ENCODE results near the gene SKIC8. TPM values are rescaled to one million over a fixed set of nuclear protein-coding genes. Genes with fewer than 3 reads are reported as not detected.
"Not testable (repeated sequence)": the region's sequence is repeated elsewhere in the genome, so short reads cannot be mapped to it uniquely, and the experiment has no call there.

Gene SKIC8
- total RNA-seq, 1 experiment from 2014 or later, result 132 TPM

DNA sequence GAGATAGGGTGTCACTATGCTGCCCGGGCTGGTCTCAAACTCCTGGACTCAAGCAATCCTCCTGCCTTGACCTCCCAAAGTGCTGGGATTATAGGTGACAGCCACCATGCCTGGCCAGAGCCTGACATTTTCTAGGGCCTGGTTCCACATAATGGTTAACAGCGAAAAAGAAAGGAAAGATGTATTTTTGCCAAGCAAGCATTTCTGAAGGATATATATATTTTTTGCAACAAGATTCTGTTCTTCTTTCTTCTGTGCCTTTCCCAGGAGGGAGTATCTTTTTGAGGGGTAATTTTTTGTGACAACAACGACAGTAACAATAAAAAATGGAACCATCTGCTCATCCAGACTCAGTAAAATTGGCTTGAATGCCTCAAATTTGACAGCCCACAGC, 43.4 kb downstream of the SKIC8 start:
- no peak for DNase-seq (ENCODE audit: low read depth)

- DNase-seq (ENCODE audit: low read depth), result no peak
Measured at GRCh38 chr15:78255421-78256043, 43.9 kb downstream of the SKIC8 start.

DNA sequence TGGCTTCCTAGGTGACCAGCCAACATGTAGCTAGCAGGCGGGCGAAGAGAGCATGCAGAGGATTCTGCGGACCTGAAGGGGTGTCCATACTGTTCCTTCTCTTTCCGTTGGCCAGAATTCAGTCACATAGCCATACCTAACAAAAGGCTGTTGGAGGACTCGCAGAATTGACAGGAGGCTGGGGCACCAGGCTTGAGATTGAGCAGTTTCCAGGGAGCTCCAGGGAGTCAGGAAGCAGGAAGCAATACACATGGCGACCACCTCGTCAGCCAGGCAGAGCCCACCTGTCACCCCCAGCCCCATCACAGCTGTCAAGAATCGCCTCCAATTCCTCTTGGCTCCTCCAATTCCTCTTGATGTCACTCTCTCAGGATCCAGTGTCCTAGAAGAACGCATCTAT, 48.3 kb downstream of the SKIC8 start:
- DNase-seq (ENCODE audit: low read depth), result no peak

- DNase-seq (ENCODE audit: low read depth), result no peak
Measured at GRCh38 chr15:78249131-78249530, 50.3 kb downstream of the SKIC8 start.

DNA sequence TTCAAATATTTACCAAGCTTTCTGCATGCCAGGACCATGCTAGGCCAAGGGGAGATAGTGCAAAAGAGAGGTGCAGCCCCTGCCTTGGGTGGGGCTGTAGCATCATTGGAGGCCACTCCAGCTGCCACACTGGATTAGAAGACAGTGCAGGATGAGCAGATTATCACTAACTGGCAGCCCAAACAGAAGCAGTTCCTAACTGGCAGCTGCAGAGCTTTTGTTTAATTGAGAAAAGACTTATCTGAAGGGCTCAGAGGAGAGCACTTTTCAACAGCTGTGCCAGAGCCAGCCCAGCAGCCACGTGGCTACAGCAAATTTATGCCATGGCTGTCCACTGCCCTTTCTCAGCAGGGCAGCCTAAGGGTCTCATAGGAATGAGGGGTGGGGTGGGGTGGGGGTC, 51.5 kb downstream of the SKIC8 start:
- no peak for DNase-seq (ENCODE audit: low read depth)

- DNase-seq (ENCODE audit: low read depth), result not testable (repeated sequence)
Measured at GRCh38 chr15:78245976-78246620, 53.3 kb downstream of the SKIC8 start.

DNA sequence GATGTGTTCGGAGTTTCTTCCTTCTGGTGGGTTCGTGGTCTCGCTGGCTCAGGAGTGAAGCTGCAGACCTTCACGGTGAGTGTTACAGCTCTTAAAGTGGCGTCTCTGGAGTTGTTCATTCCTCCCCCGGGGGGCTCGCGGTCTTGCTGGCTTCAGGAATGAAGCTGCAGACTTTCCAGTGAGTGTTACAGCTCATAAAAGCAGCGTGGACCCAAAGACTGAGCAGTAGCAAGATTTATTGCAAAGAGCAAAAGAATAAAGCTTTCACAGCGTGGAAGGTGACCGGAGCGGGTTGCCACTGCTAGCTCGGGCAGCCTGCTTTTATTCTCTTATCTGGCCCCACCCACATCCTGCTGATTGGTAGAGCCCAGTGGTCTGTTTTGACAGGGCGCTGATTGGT, 54.0 kb downstream of the SKIC8 start:
- DNase-seq (ENCODE audit: low read depth), result not testable (repeated sequence)

DNA sequence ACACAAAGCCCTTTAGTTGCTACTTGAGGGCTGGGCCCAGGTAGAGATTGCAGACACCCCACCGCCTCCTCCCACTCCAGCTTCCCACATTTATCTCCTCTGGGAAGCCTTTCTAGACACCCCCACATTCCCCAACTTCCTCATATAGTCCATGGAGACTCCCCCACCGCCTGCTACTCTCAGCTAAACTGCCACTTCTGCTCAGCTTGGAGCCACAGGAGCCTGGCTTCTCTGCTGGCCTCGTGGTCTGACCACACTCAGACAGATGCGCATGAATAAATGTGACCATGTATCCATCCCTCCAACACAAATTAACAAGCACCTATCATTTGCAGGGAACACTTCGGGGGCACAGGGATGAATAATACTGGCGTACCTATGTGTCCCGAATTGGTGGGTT, 54.5 kb downstream of the SKIC8 start:
- DNase-seq (ENCODE audit: low read depth), result no peak

DNA sequence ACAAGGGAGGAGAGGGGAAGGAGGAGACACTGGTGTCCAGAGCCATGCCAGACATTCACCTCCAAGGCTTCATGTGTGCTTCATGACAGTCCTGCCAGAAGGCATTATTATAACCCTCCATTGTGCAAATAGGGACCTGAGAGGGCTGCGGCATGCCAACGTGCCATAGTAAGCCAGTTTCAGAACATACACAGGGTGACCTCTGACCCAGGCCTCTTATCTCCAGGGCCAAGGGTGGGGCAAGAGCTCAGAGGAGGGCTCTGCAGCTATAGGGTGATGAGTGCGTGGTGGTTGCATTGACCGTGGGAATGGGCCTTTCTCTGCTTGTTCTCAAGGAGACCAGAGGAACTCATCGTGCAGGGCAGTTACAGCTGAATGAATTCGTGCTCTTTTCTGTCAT, 55.3 kb downstream of the SKIC8 start:
- no peak for DNase-seq (ENCODE audit: low read depth)

DNA sequence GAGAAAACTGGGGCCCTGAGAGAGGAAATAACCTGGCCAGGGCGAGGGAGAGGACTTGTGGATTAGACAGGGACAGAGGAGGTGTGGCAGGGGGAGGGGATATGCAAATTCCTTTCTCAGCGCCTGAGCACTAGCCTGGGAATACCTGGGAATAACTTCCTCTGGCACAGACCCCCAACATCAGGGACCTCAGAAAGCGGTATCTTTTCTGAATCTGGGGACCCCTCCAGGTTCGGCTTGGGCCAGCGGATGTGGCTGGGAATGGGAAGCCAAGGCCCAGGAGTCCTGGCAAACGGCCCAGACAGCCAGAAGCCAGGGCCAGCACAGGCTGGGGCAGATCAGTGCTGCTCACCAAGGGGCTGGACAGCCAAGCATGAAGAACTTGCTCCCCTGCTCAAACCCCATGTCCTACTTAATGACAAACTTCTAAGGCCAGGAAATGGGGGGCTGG, 55.9 kb downstream of the SKIC8 start:
- DNase-seq (ENCODE audit: low read depth), result peak; percentile 21

GRCh38 chr15:78243058-78243457, 56.4 kb downstream of the SKIC8 start:
- no peak for DNase-seq (ENCODE audit: low read depth)

GRCh38 chr15:78242128-78242527, 57.3 kb downstream of the SKIC8 start:
- no peak for DNase-seq (ENCODE audit: low read depth)

DNA sequence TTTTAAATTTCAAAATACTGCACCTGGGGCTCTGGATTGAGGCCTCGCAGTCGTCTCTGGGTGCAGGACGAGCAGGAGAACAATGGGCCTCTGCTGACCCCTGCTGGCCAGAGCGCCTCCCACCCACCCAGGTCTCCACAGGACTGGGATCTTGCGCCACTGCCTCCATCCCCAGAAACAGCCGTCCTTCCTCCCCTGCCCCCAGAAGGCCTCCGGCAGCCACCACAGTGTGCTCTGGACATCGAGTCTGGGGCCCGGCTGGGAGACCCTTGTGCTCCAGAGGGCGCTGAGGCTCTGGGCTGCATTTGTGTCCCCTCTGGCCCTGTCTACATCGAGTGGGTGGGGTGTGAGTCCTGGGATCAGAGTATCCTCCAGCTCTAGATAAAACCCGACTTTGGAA, 58.4 kb downstream of the SKIC8 start:
- DNase-seq (ENCODE audit: low read depth), result peak; percentile 67

DNA sequence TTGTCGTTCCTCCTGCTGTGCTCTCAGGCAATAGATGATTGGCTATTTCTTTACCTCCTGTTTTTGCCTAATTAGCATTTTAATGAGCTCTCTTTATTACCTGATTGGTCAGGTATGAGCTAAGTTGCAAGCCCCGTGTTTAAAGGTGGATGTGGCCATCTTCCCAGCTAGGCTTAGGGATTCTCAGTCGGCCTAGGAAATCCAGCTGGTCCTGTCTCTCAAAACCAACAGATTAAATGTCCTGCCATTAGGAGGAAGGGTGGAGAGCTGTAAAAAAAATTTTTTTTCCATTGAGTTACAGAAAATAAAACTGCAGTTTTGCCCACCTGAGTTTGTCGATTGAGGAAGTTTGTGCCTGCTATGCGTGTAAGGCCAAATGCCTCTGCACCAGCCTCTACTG, 59.6 kb downstream of the SKIC8 start:
- no peak for DNase-seq (ENCODE audit: low read depth)

DNA sequence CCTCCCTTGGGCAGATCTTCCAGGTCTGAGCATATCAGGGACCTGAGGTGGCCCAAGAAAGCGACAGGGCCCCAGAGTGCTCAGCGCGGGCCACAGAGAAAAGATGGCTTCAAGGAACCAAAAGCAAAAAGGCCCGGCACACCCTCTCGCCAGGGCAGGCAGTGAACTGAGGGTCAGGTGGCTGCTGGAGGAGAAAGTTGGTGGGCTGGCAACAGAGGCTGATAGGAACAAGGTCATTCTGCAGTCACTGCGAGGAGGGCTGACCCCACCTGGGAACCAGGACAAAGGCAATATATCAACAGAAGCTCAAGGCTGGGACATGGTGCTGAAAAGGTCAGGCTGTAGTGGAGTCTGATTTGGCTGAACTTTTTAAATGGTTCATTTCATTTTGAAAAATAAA, 62.3 kb downstream of the SKIC8 start:
- DNase-seq (ENCODE audit: low read depth), result no peak

- DNase-seq (ENCODE audit: low read depth), result no peak
Measured at GRCh38 chr15:78236491-78236890, 62.9 kb downstream of the SKIC8 start.

GRCh38 chr15:78234515-78235040, 64.8 kb downstream of the SKIC8 start, which contains the start of gene ACSBG1:
Gene ACSBG1 (minus strand): TSS chr15:78234565. CDS start chr15:78234501, 64 bp downstream.
- DNase-seq (ENCODE audit: low read depth), result no peak

GRCh38 chr15:78233496-78233895, 65.9 kb downstream of the SKIC8 start:
- DNase-seq (ENCODE audit: low read depth), result no peak

Other genes with a start within 250 kb of the SKIC8 start
- gene TBC1D2B, start 221.9 kb downstream of the SKIC8 start, total RNA-seq (2014; rRNA removed; shearing (Covaris generic)), result 13.8 and 14.5 TPM in 2 replicates
- not detected in 2 replicates for gene SH2D7, start 207.0 kb downstream of the SKIC8 start, total RNA-seq (2014; rRNA removed; shearing (Covaris generic))
- gene CIB2, start 168.2 kb downstream of the SKIC8 start, total RNA-seq (2014; rRNA removed; shearing (Covaris generic)), result 6.2 and 7.8 TPM in 2 replicates
- 43.6 and 54.9 TPM in 2 replicates for gene IDH3A, start 150.2 kb downstream of the SKIC8 start, total RNA-seq (2014; rRNA removed; shearing (Covaris generic))
- gene ACSBG1, start 65.0 kb downstream of the SKIC8 start, total RNA-seq (2014; rRNA removed; shearing (Covaris generic)), result 0.24 and 0.49 TPM in 2 replicates
- gene DNAJA4, start 35.0 kb downstream of the SKIC8 start, total RNA-seq (2014; rRNA removed; shearing (Covaris generic)), result 0.59 and 1.6 TPM in 2 replicates
- 0.29 TPM in 1 of 2 replicates, not detected in the other for gene CRABP1, start 40.7 kb upstream of the SKIC8 start, total RNA-seq (2014; rRNA removed; shearing (Covaris generic))
- 18.2 and 24.3 TPM in 2 replicates for gene IREB2, start 138.6 kb upstream of the SKIC8 start, total RNA-seq (2014; rRNA removed; shearing (Covaris generic))
- gene HYKK, start 208.0 kb upstream of the SKIC8 start, total RNA-seq (2014; rRNA removed; shearing (Covaris generic)), result 4.5 and 6.8 TPM in 2 replicates
- 584 and 708 TPM in 2 replicates for gene PSMA4, start 240.8 kb upstream of the SKIC8 start, total RNA-seq (2014; rRNA removed; shearing (Covaris generic))